H1 (cell line): Measurements from ENCODE around the gene ZBTB38. TPM values are rescaled to one million over a fixed set of nuclear protein-coding genes. Genes with fewer than 3 reads are reported as not detected.

ENCODE experiments used
- CTCF ChIA-PET: fragments of 300-600 bp; sonication (Branson Sonifier 250); formaldehyde crosslinking; loops from one replicate; lab custom pipeline; 2021; ENCODE audit not compliant: partially characterized antibody; lab: Charles Lee
- POLR2A ChIA-PET: fragments of 300-600 bp; sonication (Branson Sonifier 250); formaldehyde crosslinking; loops from one replicate; lab custom pipeline; 2021; ENCODE audit warnings: inconsistent platforms; ENCODE audit not compliant: partially characterized antibody; lab: Charles Lee
- DNase-seq, 2 experiments: peaks; one replicate each; pipeline versions ENCODE4 v3.0.0 to v3.0.0-alpha.2; 2010 to 2022; ENCODE audit warnings: low spot score in 2 of 2, low read depth in 1 of 2, mixed read lengths in 1 of 2
- FAIRE-seq: peaks from 2 replicates; lab custom pipeline; 2011; peaks lifted over from hg19 to GRCh38; lab: Jason Lieb, UNC
- H2AFZ ChIP-seq: 2 replicates; pipeline ENCODE4 v1.8.1; 2012; ENCODE audit warnings: low read length, inconsistent platforms
- H2AK5ac ChIP-seq: 2 replicates; pipeline ENCODE4 v1.6.1; 2013; ENCODE audit warnings: low read depth, low read length
- H2BK120ac ChIP-seq: replicated peaks from 2 replicates; pipeline ENCODE3; 2013; ENCODE audit warnings: low read depth, low read length, inconsistent platforms
- H2BK12ac ChIP-seq: 2 replicates; pipeline ENCODE4 v1.6.1; 2013; ENCODE audit warnings: low read depth, low read length
- H2BK15ac ChIP-seq: 2 replicates; pipeline ENCODE4 v1.6.1; 2013; ENCODE audit warnings: low read length
- H2BK20ac ChIP-seq: 2 replicates; pipeline ENCODE4 v1.6.1; 2013; ENCODE audit warnings: low read length
- H2BK5ac ChIP-seq: 2 replicates; pipeline ENCODE4 v1.6.1; 2013; ENCODE audit warnings: low read depth, low read length
- H3K14ac ChIP-seq: 2 replicates; pipeline ENCODE4 v1.6.1; 2013; ENCODE audit warnings: inconsistent platforms; ENCODE audit not compliant: insufficient read length
- H3K18ac ChIP-seq: 2 replicates; pipeline ENCODE4 v1.6.1; 2013; ENCODE audit warnings: low read length; ENCODE audit errors: extremely low read depth
- H3K23ac ChIP-seq: 2 replicates; pipeline ENCODE4 v1.6.1; 2013; ENCODE audit warnings: inconsistent platforms; ENCODE audit not compliant: insufficient read length
- H3K23me2 ChIP-seq: 2 replicates; pipeline ENCODE4 v1.6.1; 2013; ENCODE audit warnings: low read depth, low read length
- H3K27ac ChIP-seq: 2 replicates; pipeline ENCODE4 v1.6.1; 2011; ENCODE audit warnings: low read depth, low read length, inconsistent platforms
- H3K27me3 ChIP-seq, 4 experiments: replicated peaks in 1 of 4; 1 replicate in 1 of 4; 2 replicates in 3 of 4; pipeline versions ENCODE4 v1.6.1 to v1.8.1; 2011 to 2013; ENCODE audit warnings: low read length in 3 of 4, mild to moderate bottlenecking in 3 of 4, inconsistent platforms in 2 of 4, mixed read lengths in 2 of 4, moderate library complexity in 1 of 4; ENCODE audit not compliant: control insufficient read depth in 3 of 4, insufficient read depth in 3 of 4; ENCODE audit errors: extremely low read depth in 1 of 4
- H3K36me3 ChIP-seq, 4 experiments: 2 replicates each; pipeline versions ENCODE4 v1.6.1 to v1.8.1; 2011 to 2013; ENCODE audit warnings: mild to moderate bottlenecking in 4 of 4, low read length in 3 of 4, moderate library complexity in 2 of 4, control low read depth in 1 of 4, inconsistent platforms in 1 of 4; ENCODE audit not compliant: insufficient read depth in 4 of 4, control insufficient read depth in 2 of 4
- H3K4ac ChIP-seq: replicated peaks from 2 replicates; pipeline ENCODE3; 2013; ENCODE audit warnings: low read length, low read depth, mixed read lengths, inconsistent platforms; ENCODE audit not compliant: insufficient read length
- H3K4me1 ChIP-seq, 4 experiments: replicated peaks in 1 of 4; 1 replicate in 1 of 4; 2 replicates in 3 of 4; pipeline versions ENCODE4 v1.6.1 to v1.8.1; 2011 to 2013; ENCODE audit warnings: low read length in 3 of 4, inconsistent platforms in 2 of 4, mixed read lengths in 1 of 4; ENCODE audit not compliant: insufficient read depth in 4 of 4, control insufficient read depth in 3 of 4
- H3K4me2 ChIP-seq, 2 experiments: 2 replicates each; pipeline versions ENCODE4 v1.6.1 to v1.8.1; 2011 to 2013; ENCODE audit warnings: low read depth in 2 of 2, low read length in 2 of 2, control low read depth in 1 of 2, inconsistent platforms in 1 of 2, mild to moderate bottlenecking in 1 of 2; ENCODE audit not compliant: insufficient read depth in 1 of 2
- H3K4me3 ChIP-seq, 4 experiments: fragments of 200-600, 300-600 bp in 1 of 4; sonication (generic), shearing (Covaris generic), sonication (Bioruptor Twin) in 1 of 4; 2 replicates each; pipeline versions ENCODE4 v1.5.1 to v1.8.1; 2011 to 2016; ENCODE audit warnings: low read length in 4 of 4, low read depth in 3 of 4, control low read depth in 2 of 4, inconsistent platforms in 2 of 4, mild to moderate bottlenecking in 2 of 4, mixed read lengths in 1 of 4, moderate library complexity in 1 of 4; ENCODE audit not compliant: insufficient read depth in 2 of 4; ENCODE audit errors: extremely low read depth in 1 of 4
- H3K56ac ChIP-seq: replicated peaks from 2 replicates; pipeline ENCODE3; 2013; ENCODE audit warnings: low read depth, mild to moderate bottlenecking, mixed read lengths, low read length, inconsistent platforms; ENCODE audit not compliant: insufficient read length
- H3K79me1 ChIP-seq: 2 replicates; pipeline ENCODE4 v1.6.1; 2013; ENCODE audit warnings: low read depth, low read length, control low read depth
- H3K79me2 ChIP-seq, 2 experiments: 2 replicates each; pipeline versions ENCODE4 v1.6.1 to v1.8.1; 2012 to 2013; ENCODE audit warnings: low read length in 2 of 2, mild to moderate bottlenecking in 2 of 2, inconsistent platforms in 1 of 2; ENCODE audit not compliant: insufficient read depth in 2 of 2, control insufficient read depth in 1 of 2
- H3K9ac ChIP-seq, 4 experiments: replicated peaks in 1 of 4; 1 replicate in 1 of 4; 2 replicates in 3 of 4; pipeline versions ENCODE4 v1.6.1 to v1.8.1; 2011 to 2013; ENCODE audit warnings: low read depth in 3 of 4, low read length in 3 of 4, control low read depth in 2 of 4, mild to moderate bottlenecking in 2 of 4, moderate library complexity in 2 of 4, inconsistent platforms in 1 of 4; ENCODE audit errors: extremely low read depth in 1 of 4
- H3K9me3 ChIP-seq, 2 experiments: 2 replicates each; pipeline versions ENCODE4 v1.6.1 to v1.8.1; 2012 to 2013; ENCODE audit warnings: mild to moderate bottlenecking in 2 of 2, moderate library complexity in 2 of 2, control low read depth in 1 of 2, inconsistent platforms in 1 of 2, low read depth in 1 of 2, low read length in 1 of 2, mixed read lengths in 1 of 2; ENCODE audit not compliant: insufficient read depth in 2 of 2
- H4K20me1 ChIP-seq, 2 experiments: replicated peaks in 1 of 2; 2 replicates each; pipeline versions ENCODE3 to v1.8.1; 2011 to 2013; ENCODE audit warnings: inconsistent platforms in 2 of 2, low read length in 2 of 2, mild to moderate bottlenecking in 1 of 2; ENCODE audit not compliant: insufficient read depth in 2 of 2, control insufficient read depth in 1 of 2
- H4K5ac ChIP-seq: 2 replicates; pipeline ENCODE4 v1.6.1; 2013; ENCODE audit warnings: low read length, low read depth, mixed read lengths, inconsistent platforms; ENCODE audit not compliant: insufficient read length
- H4K8ac ChIP-seq: 2 replicates; pipeline ENCODE4 v1.8.0; 2013; ENCODE audit warnings: mild to moderate bottlenecking, moderate library complexity, low read length, inconsistent platforms; ENCODE audit not compliant: insufficient read depth; ENCODE audit errors: extremely low read depth
- H4K91ac ChIP-seq: replicated peaks from 2 replicates; pipeline ENCODE3; 2013; ENCODE audit warnings: low read length, mixed read lengths, inconsistent platforms; ENCODE audit not compliant: insufficient read length
- BRCA1 ChIP-seq: IDR thresholded peaks from 2 replicates; pipeline ENCODE4 v1.6.1; 2012; ENCODE audit warnings: low read depth, low read length, improper control_type of control experiment
- HDAC2 ChIP-seq, 2 experiments: fragments of 300-600 bp in 1 of 2; sonication (generic) in 1 of 2; IDR thresholded peaks; 2 replicates each; pipeline ENCODE4 v1.6.1; 2011 to 2012; ENCODE audit warnings: low read depth in 2 of 2, low read length in 2 of 2, mild to moderate bottlenecking in 2 of 2, moderate library complexity in 2 of 2, borderline replicate concordance in 1 of 2, inconsistent platforms in 1 of 2
- NANOG ChIP-seq: IDR thresholded peaks from 2 replicates; pipeline ENCODE4 v1.6.1; 2011; ENCODE audit warnings: low read length, low read depth, mild to moderate bottlenecking, inconsistent platforms; ENCODE audit not compliant: insufficient read depth, poor library complexity, severe bottlenecking
- RFX5 ChIP-seq: IDR thresholded peaks from 2 replicates; pipeline ENCODE4 v1.6.1; 2011; ENCODE audit warnings: low read depth, low read length, improper control_type of control experiment, borderline replicate concordance
- RXRA ChIP-seq: IDR thresholded peaks from 2 replicates; pipeline ENCODE4 v1.6.1; 2011; ENCODE audit warnings: low read depth, mild to moderate bottlenecking, low read length, moderate library complexity; ENCODE audit not compliant: insufficient read depth
- SIX5 ChIP-seq: IDR thresholded peaks from 2 replicates; pipeline ENCODE4 v1.6.1; 2011; ENCODE audit warnings: mild to moderate bottlenecking, low read depth, low read length
- SUZ12 ChIP-seq: fragments of 200-600 bp; sonication (generic); IDR thresholded peaks from 2 replicates; pipeline ENCODE4 v1.6.1; 2012; ENCODE audit warnings: mild to moderate bottlenecking, inconsistent platforms, low read length, moderate library complexity, mixed read lengths
- polyA plus RNA-seq, 7 experiments: library from polyadenylated mRNA; depleted of rRNA in 3 of 7; stranded (reverse) in 5 of 7; unstranded in 2 of 7; fragments of >200 nt in 5 of 7; fragments of 200-250 nt in 2 of 7; gene quantifications; 1 replicate in 5 of 7; 2 replicates in 1 of 7; 4 replicates in 1 of 7; pipeline versions ENCODE4 v1.2.1 to v1.2.3, GENCODE V29; 2011 to 2013; ENCODE audit warnings: missing spikeins in 2 of 7, mixed read lengths in 2 of 7
- total RNA-seq: library from RNA; stranded (reverse); fragmentation: NEBNext Ultra II Directional; extraction: Animal tissue kit (Norgen Biotek cat#: 25700); gene quantifications from 2 replicates; pipeline ENCODE4 v1.2.1, GENCODE V29; 2021
- TF ChIP-seq, protein P1 (sequence below): IDR thresholded peaks from 2 replicates; pipeline ENCODE4 v1.6.1; 2011; ENCODE audit warnings: low read depth, mild to moderate bottlenecking, low read length; ENCODE audit not compliant: insufficient read depth

ZBTB38 gene
- total and polyA plus RNA-seq, 2 of the 8 experiments (the other 6 are each of a cell fraction or from before 2014, with no cell fraction given) = 4.4 to 10.5 TPM

DNA sequence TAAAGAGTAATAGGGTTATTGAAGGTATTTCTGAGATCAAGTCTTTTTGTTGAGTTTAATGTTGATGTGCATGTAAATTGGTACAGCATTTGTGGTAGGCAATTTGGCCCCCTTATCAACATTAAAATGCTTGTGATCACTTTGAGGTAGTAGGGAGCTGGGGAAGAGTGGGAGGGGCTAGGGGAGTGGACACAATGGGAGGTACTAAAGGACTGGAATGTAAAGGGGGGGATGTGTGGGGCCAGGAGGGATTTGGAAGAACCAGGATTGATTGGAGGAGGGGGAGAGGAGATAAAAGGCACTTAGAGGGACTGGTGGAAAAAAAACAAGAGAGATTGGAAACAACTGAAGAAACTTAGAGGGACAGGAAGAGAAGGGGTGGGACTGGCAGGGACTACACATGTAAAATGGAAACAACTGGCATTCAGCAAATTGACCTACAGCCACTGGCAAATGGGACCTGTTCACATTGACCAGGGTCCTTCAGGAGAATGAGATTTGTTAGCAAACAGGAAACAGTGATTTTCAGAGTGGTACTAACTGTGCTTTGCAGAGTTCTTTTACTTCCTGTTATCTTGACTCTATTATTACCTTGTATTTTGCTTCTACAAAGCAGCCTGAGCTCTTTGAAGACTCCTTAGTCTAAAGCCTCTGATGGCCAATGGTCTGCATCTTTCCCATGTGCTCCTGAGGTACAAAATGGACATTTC lies 47.8 kb upstream of the ZBTB38 start:
- Histone ChIP-seq H3K56ac (no peak overlapping the region), H2BK20ac (no peak overlapping the region), H3K23me2 (no peaks in the 10 kb centered on the region), H4K5ac (no peak overlapping the region), H3K79me1 (no peaks in the 10 kb centered on the region)
- CTCF ChIA-PET = interaction anchor here (0.6 to 1.0 kb wide), 3 partner anchors 142 to 239 kb away, joined by 3 read pairs; no protein-coding TSS in a partner anchor
- TF ChIP-seq BRCA1 (no peak), NANOG (no peak), HDAC2 (IDR thresholded peaks at IDR 0.05; ENCODE audit: borderline replicate concordance in 1 of 2, low read depth in 2 of 2, low read length in 2 of 2) (no peak), SIX5 (no peak), SUZ12 (no peak), RXRA (no peak), RFX5 (no peak)
- TF ChIP-seq, protein P1, sequence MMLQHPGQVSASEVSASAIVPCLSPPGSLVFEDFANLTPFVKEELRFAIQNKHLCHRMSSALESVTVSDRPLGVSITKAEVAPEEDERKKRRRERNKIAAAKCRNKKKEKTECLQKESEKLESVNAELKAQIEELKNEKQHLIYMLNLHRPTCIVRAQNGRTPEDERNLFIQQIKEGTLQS = no peak
- TF ChIP-seq, all 59 proteins: peak for 0
- no peak overlapping the region for H3K27ac ChIP-seq
- no peak overlapping the region for H3K4ac ChIP-seq
- H3K79me2 ChIP-seq = no peaks in the 10 kb centered on the region
- no peak overlapping the region for H3K9ac ChIP-seq
- H2BK120ac ChIP-seq = no peak overlapping the region
- no peak overlapping the region for H2BK15ac ChIP-seq
- no peak overlapping the region for H3K18ac ChIP-seq
- 0 out of 2 replicates have a peak overlapping the region, but pooled peaks have one; percentile 74 for H2AFZ ChIP-seq
- no peaks in the 10 kb centered on the region; a peak in 1 of 4 replicates for H3K9me3 ChIP-seq
- H2BK5ac ChIP-seq = no peak overlapping the region
- no peak for FAIRE-seq
- H3K4me2 ChIP-seq = no peak overlapping the region
- H2AK5ac ChIP-seq = no peak overlapping the region
- H3K23ac ChIP-seq = no peak overlapping the region
- no peaks in the 10 kb centered on the region for H3K27me3 ChIP-seq
- H3K14ac ChIP-seq = no peak overlapping the region
- POLR2A ChIA-PET = no interaction called here
- no peaks in the 10 kb centered on the region for H3K4me1 ChIP-seq
- no peaks in the 10 kb centered on the region for H3K36me3 ChIP-seq
- no peak overlapping the region for H4K91ac ChIP-seq
- H2BK12ac ChIP-seq = no peak overlapping the region
- H4K20me1 ChIP-seq = no peaks in the 10 kb centered on the region
- H3K4me3 ChIP-seq = no peak overlapping the region
- DNase-seq = no peak
- no peak overlapping the region for H4K8ac ChIP-seq
